ENCODE measurements around the gene VGLL4. TPM values are rescaled to one million over a fixed set of nuclear protein-coding genes. Genes with fewer than 3 reads are reported as not detected.
"Not testable (repeated sequence)": the region's sequence is repeated elsewhere in the genome, so short reads cannot be mapped to it uniquely, and the experiment has no call there.

VGLL4 gene
- total RNA-seq, 1 donor from 2014 or later = 86.9 TPM

DNA sequence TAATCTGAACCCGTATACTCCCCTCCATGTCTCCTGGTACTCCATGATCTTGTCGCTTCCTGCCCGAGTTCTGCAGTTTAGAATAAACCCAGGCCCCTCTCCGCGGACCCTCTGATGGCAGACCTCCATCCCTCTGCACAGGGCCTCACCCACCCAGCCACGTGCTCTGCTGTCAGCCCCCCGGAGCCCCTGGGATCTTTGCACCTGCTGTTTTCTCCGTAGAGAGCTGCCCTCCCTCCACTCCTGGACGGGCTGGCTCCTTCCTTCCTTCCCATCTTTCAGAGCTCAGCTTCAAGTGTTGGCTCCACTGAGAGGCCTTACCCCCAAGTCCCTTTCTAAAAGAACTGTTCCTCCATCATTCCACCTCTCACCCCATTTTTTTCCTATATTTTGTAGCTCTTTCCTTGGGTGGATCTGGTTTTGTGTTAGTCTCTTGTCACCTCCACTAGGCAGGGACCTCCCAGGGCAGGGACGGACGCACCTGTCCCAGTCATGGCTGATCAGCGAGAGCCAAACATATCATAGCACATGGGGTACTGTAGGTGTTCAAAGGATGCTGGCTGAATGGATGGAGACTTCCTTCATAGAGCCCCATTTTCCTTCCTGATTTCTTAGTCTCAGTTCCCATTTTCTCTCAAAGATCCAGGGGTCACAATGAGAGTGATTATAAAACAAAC is 106.6 kb downstream of the VGLL4 start:
- no peak for DNase-seq (ENCODE audit: extremely low read depth, low read depth, low spot score)

DNA sequence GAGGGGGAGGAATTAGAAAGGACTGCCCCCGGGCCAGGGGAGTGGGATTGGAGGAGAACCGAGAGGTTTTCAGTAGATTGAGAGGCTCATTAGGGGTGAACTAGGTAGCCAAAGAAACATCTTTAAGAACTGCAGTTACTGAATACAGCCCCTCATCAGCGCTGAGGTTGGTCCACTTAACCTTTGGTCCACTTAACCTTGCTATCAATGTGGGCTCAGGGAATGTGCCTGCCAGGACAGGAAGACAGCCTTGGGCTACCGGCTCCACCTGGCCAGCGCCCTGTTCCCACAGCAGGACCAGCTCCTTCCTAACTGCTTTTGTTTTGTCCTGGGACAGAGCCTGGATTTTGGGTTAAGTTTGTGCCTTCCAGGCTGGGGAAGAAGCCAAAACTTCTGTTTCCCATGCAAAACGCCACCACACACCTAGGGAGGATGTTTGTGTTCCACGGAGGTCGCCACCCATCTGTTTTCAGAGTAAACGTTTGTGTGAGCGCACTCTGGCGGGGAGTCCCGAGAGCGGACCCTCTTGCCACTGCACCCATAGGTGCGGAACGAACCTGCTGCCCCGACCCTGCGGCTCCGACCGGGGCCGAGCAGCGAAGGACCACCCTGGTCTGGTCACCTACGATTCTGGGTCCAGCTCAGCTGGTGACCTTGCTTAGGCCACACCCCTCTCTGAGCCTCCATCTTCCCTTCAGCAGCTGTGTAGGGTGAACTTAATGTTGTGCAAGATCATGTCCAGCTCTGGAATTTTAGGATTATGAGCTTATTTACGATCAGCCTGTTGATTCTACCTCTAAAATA is 107.4 kb downstream of the VGLL4 start:
- no peak for DNase-seq (ENCODE audit: extremely low read depth, low read depth, low spot score)

DNA sequence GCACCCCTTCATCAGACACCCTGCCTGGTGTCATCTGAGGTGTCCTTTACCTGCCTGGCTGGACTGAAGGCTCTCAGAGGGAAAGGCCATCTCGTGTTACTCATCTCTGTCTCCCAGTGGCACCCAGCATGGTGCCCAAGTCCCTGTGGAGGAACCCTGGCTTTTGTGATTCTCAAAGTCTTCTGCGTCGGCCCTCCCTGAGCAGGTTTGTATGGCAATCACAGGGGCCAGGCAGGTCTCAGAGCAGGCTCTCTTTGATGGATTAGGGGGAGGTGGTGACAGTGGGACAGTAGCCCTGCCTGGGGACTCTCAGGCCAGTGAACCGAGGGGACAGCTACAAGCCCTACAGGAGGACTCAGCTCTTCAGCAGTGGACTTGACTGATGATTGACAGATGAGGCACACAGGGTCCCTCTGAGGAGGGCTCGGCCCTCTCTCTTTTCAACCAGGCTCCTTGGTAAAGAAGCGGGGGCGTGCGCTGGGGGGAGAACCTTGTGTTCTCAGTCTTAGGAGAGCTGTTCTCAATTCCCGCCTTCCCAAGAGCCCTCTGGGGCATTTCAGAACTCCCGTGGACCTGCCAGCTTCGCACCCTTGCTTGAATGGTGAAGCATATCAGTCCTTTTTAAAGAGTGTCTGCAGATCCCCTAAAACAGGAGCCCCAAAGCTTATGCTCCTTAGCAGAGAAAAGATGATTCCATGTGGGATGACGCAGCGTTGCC is 108.3 kb downstream of the VGLL4 start:
- no peak for DNase-seq (ENCODE audit: extremely low read depth, low read depth, low spot score)

DNA sequence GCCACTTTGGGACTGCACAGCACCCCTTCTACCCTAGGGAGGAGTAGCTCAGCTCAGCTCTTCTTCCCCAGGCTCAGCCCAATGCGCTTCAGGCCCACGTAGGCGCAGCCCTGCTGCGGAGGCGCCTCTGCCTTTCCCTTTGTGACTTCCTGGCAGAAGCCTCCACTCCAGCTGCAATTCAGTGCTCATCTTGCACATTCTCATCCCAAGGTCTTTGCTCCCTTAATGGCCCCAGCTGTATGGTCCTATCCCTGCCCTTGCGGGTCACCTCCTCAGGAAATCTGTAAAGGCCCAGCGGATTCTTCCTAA is 109.0 kb downstream of the VGLL4 start:
- no peak for DNase-seq (ENCODE audit: extremely low read depth, low read depth, low spot score)

DNA sequence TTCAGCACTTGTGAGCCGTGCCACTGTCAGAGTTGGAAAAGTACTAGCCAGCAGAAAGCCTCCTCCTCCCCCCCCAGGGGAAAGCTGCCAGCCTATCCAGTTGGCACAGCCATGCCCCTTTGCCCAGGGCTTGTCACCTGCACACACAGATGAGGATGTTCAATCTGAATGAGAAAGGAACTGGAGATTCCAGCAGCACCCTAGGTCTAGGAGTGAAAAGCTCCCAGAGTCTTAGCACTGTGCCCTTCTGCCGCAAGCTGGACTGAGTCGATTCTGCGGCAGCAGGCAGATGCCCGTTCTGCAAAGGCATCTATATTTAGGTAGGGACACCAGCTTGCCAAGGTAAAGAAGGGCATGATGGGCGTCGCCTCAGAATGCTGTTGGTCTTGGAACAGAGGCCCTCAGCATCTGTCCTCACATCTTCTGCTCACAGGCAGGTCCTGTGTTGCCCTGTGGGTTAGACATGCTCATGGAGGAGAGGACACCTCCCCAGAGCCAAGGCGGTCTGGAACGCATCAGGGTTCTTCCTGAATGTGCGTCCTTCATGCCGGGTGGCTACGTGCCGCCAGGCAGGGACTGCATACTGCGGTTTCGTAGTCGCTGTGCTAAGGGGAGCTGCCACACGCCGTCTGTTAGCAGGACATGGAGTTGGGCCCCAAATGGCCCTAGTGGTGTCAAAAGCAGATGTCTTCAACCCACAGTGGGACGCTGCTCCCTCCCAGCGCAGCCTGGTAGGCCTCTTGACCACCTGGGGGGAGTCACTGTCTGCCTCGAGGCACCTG is 109.5 kb downstream of the VGLL4 start:
- DNase-seq (ENCODE audit: extremely low read depth, low read depth, low spot score) = no peak

DNA sequence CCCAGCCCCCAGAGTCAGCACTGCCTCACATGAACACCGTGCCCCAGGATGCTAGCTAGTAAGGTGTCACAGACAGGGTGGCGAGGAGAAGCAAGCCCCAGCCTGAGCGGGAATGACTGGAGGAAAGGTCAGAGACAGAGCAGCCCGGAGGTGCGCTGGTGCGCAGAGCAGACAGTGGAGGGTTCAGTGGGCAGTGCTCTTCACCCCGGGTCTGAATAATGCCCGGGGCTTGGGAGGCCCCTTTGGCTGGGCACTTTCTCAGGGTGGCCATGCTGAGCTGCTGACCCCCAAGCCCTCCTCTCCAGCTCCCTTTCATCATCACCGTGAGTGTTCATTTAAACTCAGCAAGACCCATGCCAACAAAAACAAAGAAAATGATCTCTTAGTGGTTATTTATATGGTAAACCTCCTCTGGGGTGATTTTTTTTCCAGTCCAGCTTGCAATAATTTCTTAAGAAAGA is 110.8 kb downstream of the VGLL4 start:
- DNase-seq (ENCODE audit: extremely low read depth, low read depth, low spot score) = no peak

DNA sequence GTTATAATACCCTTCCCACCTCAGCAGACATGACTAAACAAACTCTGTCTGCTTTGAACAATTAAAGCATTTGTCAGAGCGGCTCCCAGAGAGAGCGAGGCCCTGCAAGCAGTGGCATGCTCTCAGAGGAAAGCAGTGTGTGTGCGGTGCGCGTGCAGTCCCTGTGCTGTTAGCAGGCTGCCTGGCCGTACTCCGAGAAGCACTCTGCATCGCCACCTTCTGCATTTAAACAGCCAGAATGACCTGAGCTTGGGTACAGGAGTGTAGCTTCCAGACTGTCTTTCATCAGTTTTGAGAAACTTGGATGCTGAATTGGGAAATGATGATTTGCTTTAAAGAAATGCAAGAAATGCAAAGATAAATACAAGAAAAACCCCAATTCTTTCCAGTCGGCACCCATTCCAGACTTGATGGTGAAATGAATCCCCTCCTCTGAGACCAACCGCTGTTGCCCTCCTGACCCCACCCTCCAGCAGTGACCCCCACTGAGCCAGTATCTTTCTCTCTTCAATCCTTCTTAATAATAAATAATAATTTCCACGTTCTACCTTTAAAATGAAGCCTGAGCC is 113.5 kb downstream of the VGLL4 start:
- DNase-seq (ENCODE audit: extremely low read depth, low read depth, low spot score) = no peak

DNA sequence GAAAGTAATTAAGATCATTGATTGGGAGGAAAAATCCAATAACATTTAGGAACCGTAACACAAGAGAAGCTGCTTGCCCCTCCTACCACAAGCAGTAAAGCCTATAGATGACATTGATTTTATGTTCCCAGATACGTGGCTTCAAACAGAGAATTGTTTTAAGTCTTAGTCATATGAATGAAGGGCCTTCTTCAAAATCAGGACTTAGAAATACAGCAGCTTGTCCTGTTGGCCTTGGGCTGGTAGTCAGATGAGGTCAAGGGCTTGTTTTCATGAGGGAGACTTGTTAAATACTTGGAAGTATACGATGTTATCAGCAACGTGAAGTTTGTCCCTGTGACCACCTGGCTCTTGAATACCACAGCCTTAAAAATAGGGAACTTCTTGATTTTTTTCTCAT is 114.4 kb downstream of the VGLL4 start:
- no peak for DNase-seq (ENCODE audit: extremely low read depth, low read depth, low spot score)

DNA sequence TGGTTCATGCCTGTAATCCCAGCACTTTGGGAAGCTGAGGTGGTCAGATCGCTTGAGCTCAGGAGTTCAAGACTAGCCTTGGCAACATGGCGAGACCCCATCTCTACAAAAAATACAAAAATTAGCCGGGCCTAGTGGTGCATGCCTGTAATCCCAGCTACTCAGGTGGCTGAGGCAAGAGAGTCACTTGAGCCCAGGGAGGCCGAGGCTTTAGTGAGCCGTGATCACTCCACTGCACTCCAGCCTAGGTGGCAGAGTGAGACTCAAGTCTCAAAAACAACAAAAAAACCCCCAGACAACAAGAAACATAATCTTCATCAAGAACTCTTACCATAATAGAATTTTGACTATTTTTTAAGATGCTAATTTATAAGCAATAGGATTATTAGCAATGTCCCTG is 117.6 kb downstream of the VGLL4 start:
- not testable (repeated sequence) for DNase-seq (ENCODE audit: extremely low read depth, low read depth, low spot score)

DNA sequence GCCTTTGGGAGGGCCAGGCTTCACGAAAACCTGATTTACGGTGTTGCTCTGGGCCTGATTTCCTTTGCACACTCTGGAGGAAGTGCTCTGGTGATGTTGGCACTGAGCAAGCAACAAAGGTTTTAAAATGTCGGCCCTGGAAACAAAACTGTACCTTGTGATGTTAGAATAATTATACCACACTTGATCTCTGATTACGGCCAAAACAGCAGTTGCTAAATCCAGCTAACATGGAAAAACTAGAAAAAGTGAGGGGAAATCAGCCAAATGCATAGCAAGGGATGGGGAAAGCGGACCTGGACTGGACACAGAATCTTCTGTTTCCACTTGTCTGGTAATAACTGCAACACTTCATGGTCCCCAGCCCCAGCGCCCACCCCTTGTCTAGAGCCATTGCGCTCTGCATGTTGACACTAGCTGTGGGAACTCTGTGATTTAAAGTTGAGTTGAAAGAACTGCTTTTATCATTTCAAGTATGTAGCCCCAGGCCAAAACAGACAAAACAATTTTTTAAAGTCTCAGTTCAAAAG is 120.1 kb downstream of the VGLL4 start:
- no peak for DNase-seq (ENCODE audit: extremely low read depth, low read depth, low spot score)

DNA sequence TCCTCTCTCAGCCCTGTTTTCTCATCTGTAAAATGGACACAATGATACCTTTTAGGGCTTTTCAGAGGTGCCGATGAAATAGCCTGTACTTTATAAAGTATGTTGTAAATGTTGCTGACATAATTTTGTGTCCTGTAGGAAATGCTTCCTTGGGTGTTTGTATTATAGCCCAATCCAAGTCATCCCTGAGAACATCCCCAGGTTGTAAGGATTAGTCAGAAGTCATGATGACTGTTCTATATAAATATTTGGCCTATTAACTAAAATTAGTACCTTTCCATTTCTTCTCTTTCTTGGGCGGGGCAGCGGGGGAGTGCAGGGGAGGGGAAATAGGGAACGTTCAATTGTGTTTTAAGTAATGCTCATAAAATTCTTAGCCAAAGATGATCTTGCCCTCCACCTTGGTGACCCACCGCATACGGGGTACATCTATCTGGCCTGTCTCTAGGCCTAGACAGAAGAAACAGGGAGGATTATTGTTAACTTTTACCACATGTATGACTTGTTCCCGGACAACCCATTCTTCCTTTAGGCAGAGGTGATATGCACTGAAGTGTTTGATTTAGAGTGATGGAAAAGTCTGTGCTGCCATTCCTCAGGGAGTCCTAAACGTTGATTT is 120.7 kb downstream of the VGLL4 start:
- no peak for DNase-seq (ENCODE audit: extremely low read depth, low read depth, low spot score)

DNA sequence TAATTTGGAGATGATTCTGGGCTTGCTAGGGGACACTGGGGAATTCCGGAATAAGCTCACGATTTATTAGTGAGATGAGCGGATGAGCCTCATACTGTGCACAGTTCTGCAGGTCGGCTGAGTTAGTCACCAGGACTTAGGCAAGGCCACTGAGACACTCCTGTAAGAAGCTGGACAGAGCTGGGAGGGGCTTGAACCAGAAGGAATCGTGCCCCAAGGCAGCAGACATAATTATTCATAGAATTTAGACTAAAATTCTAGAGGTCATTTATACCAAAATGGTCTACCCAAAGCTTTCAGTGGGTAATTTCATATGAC is 121.4 kb downstream of the VGLL4 start:
- DNase-seq (ENCODE audit: extremely low read depth, low read depth, low spot score) = no peak

DNA sequence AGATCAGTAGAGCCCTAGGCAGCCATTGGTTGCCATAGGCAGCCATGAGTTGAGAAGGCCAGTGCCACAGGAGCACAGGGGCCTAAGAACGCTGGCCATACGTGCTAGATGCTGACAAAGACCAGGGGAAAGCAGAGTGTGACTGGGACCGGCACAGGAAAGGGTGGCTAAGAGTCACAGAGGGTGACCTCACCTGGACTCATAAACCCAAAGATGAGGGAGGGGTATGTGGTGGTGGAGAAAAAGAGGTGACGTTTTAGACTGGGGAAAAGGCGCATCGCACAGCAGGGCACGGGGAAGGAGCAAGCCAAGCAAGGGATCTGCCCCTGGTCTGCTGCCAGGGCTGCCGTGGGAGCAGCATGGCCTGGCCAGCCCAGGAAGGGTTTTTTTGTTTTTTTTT is 122.5 kb downstream of the VGLL4 start:
- DNase-seq (ENCODE audit: extremely low read depth, low read depth, low spot score) = no peak

DNA sequence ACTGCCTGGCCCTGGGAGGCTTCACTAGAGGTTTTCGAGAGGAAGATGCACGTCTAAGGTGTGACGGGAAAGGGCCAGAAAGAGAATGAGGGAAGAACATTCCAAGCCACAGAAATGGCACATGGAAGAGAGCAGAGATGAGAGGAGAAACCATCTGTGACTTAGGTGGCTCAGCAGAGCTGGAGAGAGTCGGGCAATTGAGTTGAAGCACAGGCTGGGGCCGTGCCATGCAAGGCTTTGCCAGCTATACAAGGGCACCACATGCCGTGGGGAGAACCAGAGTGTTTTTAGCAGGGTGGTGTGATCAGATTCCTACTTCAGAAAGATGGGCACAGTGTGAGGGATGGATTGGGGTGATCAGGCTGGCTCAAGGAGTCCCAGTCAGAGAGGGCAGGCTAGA is 126.1 kb downstream of the VGLL4 start:
- DNase-seq (ENCODE audit: extremely low read depth, low read depth, low spot score) = no peak

DNA sequence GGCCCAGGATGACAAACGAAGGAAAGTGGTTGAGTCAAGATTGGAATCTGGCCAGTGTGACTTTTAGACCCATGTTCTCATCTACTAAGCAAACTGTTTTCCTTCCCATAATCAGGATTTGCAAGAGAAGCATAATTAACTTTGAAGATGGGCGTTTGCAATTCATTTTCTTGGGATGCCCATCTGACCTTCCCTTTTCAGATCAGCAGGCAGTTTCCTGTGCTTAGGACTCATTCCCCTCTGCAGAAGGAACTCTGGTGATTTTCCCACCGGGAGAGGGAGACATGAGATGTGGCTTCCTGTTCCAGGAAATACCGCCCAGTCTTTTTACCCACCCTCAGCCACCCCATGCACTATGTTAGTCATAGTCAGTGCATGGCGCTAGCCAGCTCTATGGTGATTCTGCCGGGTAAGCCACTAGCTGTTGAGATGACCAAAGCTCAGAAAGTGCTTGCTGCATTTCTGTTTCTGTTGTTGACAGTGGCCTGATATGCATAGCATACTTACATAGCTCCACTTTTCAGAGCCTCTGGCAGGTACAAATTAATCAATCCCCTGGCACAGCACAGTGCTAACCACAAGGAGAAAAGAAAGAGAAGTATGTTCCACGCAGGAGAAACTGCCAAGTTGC is 129.4 kb downstream of the VGLL4 start:
- peak; percentile 85 for DNase-seq (ENCODE audit: extremely low read depth, low read depth, low spot score)

DNA sequence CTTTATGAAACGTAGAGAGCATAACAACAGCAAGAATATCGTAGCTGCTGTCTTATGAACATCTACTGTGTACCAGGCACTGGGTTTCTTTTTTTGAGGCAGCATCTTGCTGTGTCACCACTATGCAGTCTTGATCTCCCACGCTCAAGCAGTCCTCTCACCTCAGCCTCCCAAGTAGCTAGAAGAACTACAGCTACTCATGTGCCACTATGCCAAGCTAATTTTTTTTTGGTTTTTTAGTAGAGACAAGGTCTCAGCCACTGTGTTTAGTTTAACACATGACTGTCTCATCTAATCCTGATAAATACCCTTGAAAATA is 129.9 kb downstream of the VGLL4 start:
- DNase-seq (ENCODE audit: extremely low read depth, low read depth, low spot score) = no peak

DNA sequence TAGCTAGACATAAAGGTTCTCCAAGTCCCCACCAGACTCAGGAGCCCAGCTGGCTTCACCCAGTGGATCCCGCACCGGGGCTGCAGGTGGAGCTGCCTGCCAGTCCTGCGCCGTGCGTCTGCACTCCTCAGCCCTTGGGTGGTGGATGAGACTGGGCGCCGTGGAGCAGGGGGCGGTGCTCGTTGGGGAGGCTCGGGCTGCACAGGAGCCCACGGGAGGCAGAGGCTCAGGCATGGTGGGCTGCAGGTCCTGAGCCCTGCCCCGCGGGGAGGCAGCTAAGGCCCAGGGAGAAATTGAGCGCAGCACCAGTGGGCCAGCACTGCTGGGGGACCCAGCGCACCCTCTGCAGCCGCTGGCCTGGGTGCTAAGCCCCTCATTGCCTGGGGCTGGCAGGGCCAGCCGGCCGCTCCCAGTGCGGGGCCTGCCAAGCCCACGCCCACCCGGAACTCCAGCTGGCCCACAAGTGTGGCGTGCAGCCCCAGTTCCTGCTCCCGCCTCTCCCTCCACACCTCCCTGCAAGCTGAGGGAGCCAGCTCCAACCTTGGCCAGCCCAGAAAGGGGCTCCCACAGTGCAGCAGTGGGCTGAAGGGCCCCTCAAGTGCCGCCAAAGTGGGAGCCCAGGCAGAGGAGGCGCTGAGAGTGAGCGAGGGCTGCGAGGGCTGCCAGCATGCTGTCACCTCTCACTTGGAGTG is 130.4 kb downstream of the VGLL4 start:
- not testable (repeated sequence) for DNase-seq (ENCODE audit: extremely low read depth, low read depth, low spot score)

DNA sequence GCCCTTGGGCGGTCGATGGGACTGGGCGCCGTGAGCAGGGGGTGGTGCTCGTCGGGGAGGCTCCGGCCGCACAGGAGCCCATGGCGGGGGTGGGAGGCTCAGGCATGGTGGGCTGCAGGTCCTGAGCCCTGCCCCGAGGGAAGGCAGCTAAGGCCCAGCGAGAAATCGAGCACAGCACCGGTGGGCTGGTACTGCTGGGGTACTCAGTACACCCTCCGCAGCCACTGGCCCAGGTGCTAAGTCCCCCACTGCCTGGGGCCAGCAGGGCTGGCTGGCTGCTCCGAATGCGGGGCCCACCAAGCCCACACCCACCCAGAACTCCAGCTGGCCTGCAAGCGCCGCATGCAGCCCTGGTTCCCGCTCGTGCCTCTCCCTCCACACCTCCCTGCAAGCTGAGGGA is 132.1 kb downstream of the VGLL4 start:
- DNase-seq (ENCODE audit: extremely low read depth, low read depth, low spot score) = not testable (repeated sequence)

DNA sequence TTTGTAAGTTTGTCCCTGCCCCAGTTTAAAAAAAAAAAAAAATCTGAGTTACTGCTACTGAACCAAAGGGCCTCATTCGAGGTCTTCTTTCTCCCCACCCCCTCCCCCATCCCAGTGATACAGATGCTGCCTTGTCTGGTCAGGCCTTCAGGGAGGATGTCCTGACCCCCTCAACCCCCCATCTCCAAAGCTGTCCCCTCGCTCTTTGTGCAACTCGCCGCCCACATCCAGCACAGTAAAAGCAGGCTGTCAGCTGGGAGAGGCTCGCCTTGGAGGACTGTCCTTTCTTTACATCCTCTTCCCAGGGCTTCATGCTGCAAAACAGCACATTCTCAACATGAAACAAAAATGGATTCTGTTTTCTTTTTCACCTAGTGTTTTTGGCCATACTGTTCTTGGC is 133.4 kb downstream of the VGLL4 start:
- no peak for DNase-seq (ENCODE audit: extremely low read depth, low read depth, low spot score)
